CD4-positive, alpha-beta T cell treated with Interleukin-6 for 4 hours (primary cell): ENCODE results near the gene TP53I11.

Source experiments
- DNase-seq: peaks from one replicate; pipeline ENCODE4 v3.0.0-alpha.2; 2020; ENCODE audit warnings: mixed read lengths

TP53I11 gene

GRCh38 chr11:44911029-44911814 is 39.5 kb downstream of the TP53I11 start:
- peak; percentile 90 for DNase-seq

GRCh38 chr11:44910591-44910990 is 40.1 kb downstream of the TP53I11 start:
- DNase-seq = no peak

- DNase-seq = no peak
These were observed 41.1 kb downstream of the TP53I11 start for GRCh38 chr11:44909557-44909956.

- no peak for DNase-seq
These were observed 44.0 kb downstream of the TP53I11 start for GRCh38 chr11:44906649-44907048.

DNA sequence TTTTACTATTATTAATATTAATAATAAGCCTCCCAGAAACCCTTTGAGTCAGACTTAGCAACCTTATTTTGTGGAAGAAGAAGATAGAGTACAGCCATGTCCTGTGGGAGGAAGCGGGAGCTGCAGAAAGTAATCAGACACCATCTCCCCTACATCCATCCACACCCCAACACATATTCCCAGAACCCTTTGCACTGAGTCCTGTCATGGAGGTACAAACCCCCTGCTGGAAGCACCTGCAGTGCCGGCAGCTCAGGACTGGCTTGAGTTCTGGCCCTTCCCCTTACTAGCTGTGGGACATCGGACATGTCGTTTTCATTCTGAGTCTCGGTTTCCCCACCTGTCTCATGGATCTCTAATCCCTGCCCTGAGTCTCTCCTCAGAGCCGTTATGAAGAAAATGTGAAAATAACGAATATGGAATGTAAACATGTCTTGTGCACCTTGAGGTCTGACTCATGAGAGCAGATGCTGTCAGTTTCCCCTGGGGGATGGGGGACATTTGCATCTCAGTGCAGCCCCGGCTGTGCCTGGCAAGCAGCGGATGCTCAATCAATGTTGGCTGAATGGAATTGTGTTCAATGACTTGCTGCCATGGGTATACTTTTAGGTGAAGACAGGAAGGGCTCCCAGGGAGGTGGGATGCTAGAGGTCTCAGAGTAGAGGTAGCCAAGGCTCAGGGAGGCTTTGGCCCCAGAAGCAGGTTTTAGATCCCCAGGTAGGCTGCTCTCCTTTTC is 45.4 kb downstream of the TP53I11 start:
- no peak for DNase-seq

DNA sequence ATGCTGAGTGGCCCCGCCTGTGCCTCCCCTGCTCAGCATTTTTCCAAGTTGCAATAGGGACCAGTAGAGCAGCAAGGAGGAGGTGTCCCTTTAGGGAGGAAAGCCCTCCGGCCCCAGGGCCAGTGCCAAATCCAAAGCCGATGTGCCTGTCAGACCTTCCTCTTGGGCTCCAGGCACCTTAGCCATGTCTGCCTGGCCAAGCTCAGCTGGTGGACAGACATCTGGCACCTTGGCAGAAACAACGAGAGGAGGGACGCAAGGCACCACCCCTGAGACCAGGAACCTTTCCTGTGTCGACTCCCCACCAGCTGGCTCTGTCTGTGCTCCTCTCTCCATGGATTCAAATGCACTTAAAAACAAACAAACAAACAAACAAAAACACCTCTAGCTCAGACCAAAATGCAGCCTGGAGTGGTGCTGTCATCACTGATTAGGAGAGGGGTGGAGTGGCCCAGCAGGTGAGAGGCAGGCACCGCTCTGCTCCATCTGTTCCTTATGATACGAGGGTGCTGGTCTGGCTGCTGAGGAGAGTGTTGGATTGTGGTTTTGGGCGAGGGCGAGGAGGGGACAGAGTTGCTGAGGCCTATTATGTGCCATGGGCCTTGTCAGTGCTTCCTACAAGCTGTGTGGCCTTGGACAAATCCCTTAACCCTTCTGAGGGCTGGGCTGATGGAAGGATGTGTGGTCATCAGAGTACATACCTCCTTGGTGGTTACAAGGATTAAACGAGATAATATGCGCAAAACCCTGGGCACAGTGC is 46.2 kb downstream of the TP53I11 start:
- DNase-seq = no peak

GRCh38 chr11:44903518-44903917 is 47.2 kb downstream of the TP53I11 start:
- no peak for DNase-seq

- no peak for DNase-seq
These were observed 47.6 kb downstream of the TP53I11 start for GRCh38 chr11:44903035-44903434.

- no peak for DNase-seq
These were observed 48.9 kb downstream of the TP53I11 start for GRCh38 chr11:44901786-44902185.

GRCh38 chr11:44901120-44901633 is 49.5 kb downstream of the TP53I11 start:
- no peak for DNase-seq

GRCh38 chr11:44899959-44900358 is 50.7 kb downstream of the TP53I11 start:
- no peak for DNase-seq

DNA sequence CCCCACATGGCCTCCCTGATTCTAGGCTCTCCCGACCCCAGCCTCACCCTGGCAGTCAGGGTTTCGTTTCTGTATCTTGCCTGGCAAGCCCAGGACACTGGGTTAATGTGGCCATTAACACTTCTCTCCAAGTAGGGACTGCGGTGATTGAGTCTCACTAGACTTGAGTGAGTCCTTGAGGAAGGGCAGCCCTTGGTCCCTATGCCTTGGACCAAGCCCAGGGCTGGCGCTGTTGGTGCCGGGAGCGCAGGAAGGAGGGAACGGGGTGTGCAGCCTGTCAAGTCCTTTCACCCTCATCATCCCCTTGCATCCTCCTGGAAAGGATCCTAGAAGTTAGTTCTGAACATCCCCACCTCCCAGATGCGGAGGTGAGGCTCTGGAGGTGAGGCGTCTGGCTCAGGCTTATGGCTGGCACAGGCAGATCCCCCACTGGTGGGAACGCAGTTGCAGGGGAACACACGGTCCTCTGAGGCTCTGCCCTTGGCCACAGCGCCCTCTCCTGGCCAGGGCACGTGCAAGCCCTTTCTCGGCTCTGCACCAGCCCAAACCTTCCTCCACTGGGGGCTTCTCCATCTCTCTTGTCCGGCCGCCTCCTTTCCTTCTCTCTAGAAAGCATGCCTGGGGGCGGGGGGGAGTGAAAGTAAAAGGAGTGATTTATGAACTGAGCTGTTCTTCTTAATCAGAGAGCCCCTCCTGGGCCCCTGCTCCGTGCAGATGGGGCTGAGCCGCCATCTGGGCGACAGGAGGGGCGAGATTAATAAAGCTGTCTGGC is 56.7 kb downstream of the TP53I11 start:
- DNase-seq = peak; percentile 67

- no peak for DNase-seq
These were observed 57.3 kb downstream of the TP53I11 start for GRCh38 chr11:44893308-44893822.

DNA sequence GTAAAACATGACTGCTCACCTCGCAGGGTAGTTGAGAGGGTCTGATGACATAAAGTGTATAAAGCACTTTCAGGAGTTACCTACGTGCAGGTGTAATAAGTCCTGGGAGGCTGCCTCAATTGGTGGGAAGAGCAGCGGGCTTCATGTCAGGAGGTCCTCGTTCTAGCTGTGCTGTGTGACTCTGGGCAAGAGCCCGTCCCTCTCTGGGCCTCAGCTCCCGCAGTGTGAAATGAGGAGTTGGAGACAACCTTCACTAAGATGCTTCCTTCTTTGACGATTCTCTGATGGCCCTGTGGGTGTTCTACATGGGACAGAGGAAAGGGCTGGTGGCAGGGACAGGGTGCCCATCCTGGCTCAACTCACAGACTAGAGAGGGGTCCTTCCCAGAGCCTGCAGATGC is 57.8 kb downstream of the TP53I11 start:
- DNase-seq = no peak

DNA sequence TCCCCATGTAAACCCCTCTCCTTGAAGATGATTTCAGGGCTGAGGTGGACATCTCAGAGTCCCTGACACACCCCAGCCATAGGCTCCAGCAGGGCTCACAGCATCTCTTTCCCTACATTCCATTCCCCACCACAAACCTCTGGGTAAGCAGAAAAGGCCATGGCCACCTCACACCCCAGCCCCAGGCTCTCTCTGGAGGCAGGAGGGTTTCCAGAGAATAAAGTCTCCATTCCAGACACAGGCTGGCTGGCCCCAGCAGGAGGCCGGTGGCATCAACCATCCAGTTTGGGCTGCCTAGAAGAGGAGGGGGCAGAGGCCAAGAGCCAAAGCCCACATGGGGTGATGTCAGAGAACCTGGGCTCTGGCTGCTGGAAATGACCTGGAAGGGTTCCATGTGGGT is 61.4 kb downstream of the TP53I11 start:
- no peak for DNase-seq

- DNase-seq = no peak
These were observed 63.0 kb downstream of the TP53I11 start for GRCh38 chr11:44887636-44888035.

GRCh38 chr11:44886790-44887140 is 63.9 kb downstream of the TP53I11 start:
- DNase-seq = no peak

- no peak for DNase-seq
These were observed 64.5 kb downstream of the TP53I11 start for GRCh38 chr11:44885919-44886789.

DNA sequence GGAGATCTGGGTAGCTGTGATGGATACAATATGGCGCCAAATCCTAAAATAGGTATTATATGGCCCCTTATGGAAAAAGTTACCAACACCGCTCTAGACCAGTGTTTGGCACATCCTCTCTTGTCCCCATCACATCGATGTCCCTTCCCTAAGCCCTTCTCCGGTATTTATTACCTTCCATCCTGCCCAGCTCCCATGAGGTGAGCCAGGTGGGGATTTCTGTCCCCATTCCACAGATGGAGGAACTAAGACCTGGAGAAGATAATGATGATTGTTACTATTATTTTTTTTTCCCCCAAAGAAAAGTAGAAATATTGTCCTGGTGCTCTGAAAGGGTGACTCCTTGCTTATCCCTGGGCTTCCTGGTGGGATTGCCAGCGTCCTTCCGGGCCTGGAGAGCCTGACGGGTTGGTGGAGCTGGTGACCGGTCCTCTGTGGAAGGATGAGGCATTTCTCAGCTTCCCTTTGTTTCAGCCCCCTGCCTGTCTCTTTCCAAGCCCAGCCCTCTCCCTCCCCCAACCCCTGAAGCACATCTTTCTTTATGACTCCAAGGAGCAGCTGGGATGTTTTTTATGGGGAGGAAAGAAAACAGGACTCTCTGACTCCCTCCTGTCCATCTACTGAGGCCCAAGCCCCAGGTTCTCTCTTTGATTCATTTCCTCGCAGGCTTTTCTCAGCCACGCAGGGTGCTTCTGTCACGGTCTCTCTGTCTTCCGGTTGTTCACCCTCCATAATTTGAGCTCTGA is 65.4 kb downstream of the TP53I11 start:
- no peak for DNase-seq

- DNase-seq = no peak
These were observed 66.6 kb downstream of the TP53I11 start for GRCh38 chr11:44884056-44884455.

DNA sequence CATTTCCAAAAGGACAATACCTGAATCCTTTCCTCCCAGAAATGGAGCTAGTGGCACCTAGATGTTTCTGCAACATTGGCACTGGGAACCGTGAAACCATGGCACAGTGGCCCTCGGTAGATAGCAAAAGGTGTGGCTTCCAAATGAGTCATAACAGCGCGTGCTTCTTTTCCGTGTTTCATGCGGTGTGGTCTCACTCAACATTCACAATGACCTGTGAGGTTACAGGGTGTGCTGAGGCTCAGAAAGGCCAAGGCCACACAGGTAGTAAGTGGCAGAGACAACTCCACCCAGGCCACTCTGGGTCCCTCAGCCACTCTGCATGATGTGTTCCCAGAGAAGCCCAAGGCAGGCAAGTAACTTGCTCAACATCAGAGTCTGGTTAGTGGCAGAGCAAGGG is 67.4 kb downstream of the TP53I11 start:
- DNase-seq = no peak
